Neural progenitor cell (in vitro differentiated cells): Measurements from ENCODE around the gene ARMH3. TPM values are rescaled to one million over a fixed set of nuclear protein-coding genes. Genes with fewer than 3 reads are reported as not detected.

Experiments used
- DNase-seq: peaks from one replicate; pipeline ENCODE4 v3.0.0-alpha.2; 2016; ENCODE audit warnings: low spot score
- H2AFZ ChIP-seq: fragments of 200-600 bp; sonication (generic); replicated peaks from 2 replicates; pipeline ENCODE4 v1.6.1; 2016; ENCODE audit warnings: antibody characterized with exemption
- H3F3A ChIP-seq: fragments of 200-600 bp; sonication (generic); 2 replicates; pipeline ENCODE4 v1.6.1; 2016; ENCODE audit warnings: antibody characterized with exemption, low read depth
- H3K27ac ChIP-seq: fragments of 200-600 bp; sonication (generic); 2 replicates; pipeline ENCODE4 v1.5.1; 2016; ENCODE audit warnings: mild to moderate bottlenecking
- H3K27me3 ChIP-seq: fragments of 200-600 bp; sonication (generic); 2 replicates; pipeline ENCODE4 v1.6.1; 2016; ENCODE audit warnings: mild to moderate bottlenecking, moderate library complexity
- H3K36me3 ChIP-seq: fragments of 200-600 bp; sonication (generic); 2 replicates; pipeline ENCODE4 v1.5.1; 2016
- H3K4me1 ChIP-seq: fragments of 200-600 bp; sonication (generic); 2 replicates; pipeline ENCODE4 v1.6.1; 2016; ENCODE audit warnings: mixed run types
- H3K4me2 ChIP-seq: fragments of 200-600 bp; sonication (generic); 2 replicates; pipeline ENCODE4 v1.6.1; 2016
- H3K4me3 ChIP-seq: fragments of 200-600 bp; sonication (generic); 2 replicates; pipeline ENCODE4 v1.5.1; 2016
- H3K79me2 ChIP-seq: fragments of 200-600 bp; sonication (generic); 2 replicates; pipeline ENCODE4 v1.6.1; 2016; ENCODE audit warnings: low read depth
- H3K9ac ChIP-seq: fragments of 200-600 bp; sonication (generic); 2 replicates; pipeline ENCODE4 v1.6.1; 2016
- H3K9me3 ChIP-seq: fragments of 200-600 bp; sonication (generic); 2 replicates; pipeline ENCODE4 v1.5.1; 2016; ENCODE audit warnings: low read depth
- H4K20me1 ChIP-seq: fragments of 200-600 bp; sonication (generic); 2 replicates; pipeline ENCODE4 v1.6.1; 2016; ENCODE audit warnings: low read depth
- H3K27ac Mint-ChIP-seq: 3 replicates; pipeline ENCODE4 v1.8.0; 2021; ENCODE audit warnings: mixed read lengths
- H3K27me3 Mint-ChIP-seq: 2 replicates; pipeline ENCODE4 v1.8.0; 2022; ENCODE audit warnings: low read depth, mild to moderate bottlenecking, inconsistent platforms, moderate library complexity, mixed read lengths; ENCODE audit not compliant: insufficient read depth
- H3K36me3 Mint-ChIP-seq: 3 replicates; pipeline ENCODE4 v1.8.0; 2021; ENCODE audit warnings: mixed read lengths
- H3K4me1 Mint-ChIP-seq: 3 replicates; pipeline ENCODE4 v1.8.0; 2021; ENCODE audit warnings: mixed read lengths
- H3K4me3 Mint-ChIP-seq: 3 replicates; pipeline ENCODE4 v1.8.0; 2021; ENCODE audit warnings: mild to moderate bottlenecking, moderate library complexity, mixed read lengths
- H3K9me3 Mint-ChIP-seq: 3 replicates; pipeline ENCODE4 v1.8.0; 2020; ENCODE audit warnings: mixed read lengths
- CTCF ChIP-seq: fragments of 200-600 bp; sonication (generic); IDR thresholded peaks from 2 replicates; pipeline ENCODE4 v1.5.1; 2017; ENCODE audit warnings: antibody characterized with exemption, mild to moderate bottlenecking
- EZH2 ChIP-seq: fragments of 200-600 bp; sonication (generic); IDR thresholded peaks from 2 replicates; pipeline ENCODE4 v1.6.1; 2017; ENCODE audit warnings: antibody characterized with exemption, mild to moderate bottlenecking, moderate library complexity
- EZH2phosphoT487 ChIP-seq: fragments of 200-600 bp; sonication (generic); IDR thresholded peaks from 2 replicates; pipeline ENCODE4 v1.6.1; 2017; ENCODE audit warnings: antibody characterized with exemption
- total RNA-seq: library from RNA; depleted of rRNA; stranded (reverse); fragments of >200 nt; gene quantifications from 2 replicates; pipeline ENCODE4 v1.2.3, GENCODE V29; 2015; ENCODE audit warnings: low replicate concordance

The ARMH3 gene
- total RNA-seq, 1 donor from 2014 or later = 14.5 TPM

GRCh38 chr10:101922846-101923245 lies 133.1 kb downstream of the ARMH3 start:
- no peaks in the 10 kb centered on the region for H3K36me3 ChIP-seq
- peaks cover 3% of the 10 kb centered on the region for H3F3A ChIP-seq
- no peaks in the 10 kb centered on the region for H3K36me3 Mint-ChIP-seq
- no peak overlapping the region for H3K27ac ChIP-seq
- no peaks in the 10 kb centered on the region for H3K79me2 ChIP-seq
- H3K27ac Mint-ChIP-seq = no peak overlapping the region
- DNase-seq = no peak
- H3K27me3 ChIP-seq = no peaks in the 10 kb centered on the region
- H3K4me1 Mint-ChIP-seq = peaks cover 6% of the 10 kb centered on the region
- H3K9me3 Mint-ChIP-seq = no peaks in the 10 kb centered on the region
- no peak overlapping the region for H3K4me3 ChIP-seq
- H3K4me1 ChIP-seq = peaks cover 18% of the 10 kb centered on the region
- TF ChIP-seq CTCF = no peak
- TF ChIP-seq EZH2 = no peak
- no peak for TF ChIP-seq EZH2phosphoT487
- H3K4me3 Mint-ChIP-seq = no peak overlapping the region
- H4K20me1 ChIP-seq = no peaks in the 10 kb centered on the region
- no peak overlapping the region for H3K9ac ChIP-seq
- no peak overlapping the region for H3K4me2 ChIP-seq
- H2AFZ ChIP-seq = no peak overlapping the region
- no peaks in the 10 kb centered on the region for H3K27me3 Mint-ChIP-seq
- H3K9me3 ChIP-seq = no peaks in the 10 kb centered on the region

GRCh38 chr10:101920546-101920945 lies 135.4 kb downstream of the ARMH3 start:
- Mint-ChIP-seq H3K36me3 (no peaks in the 10 kb centered on the region), H3K4me1 (peaks cover 6% of the 10 kb centered on the region), H3K27ac (no peak overlapping the region), H3K9me3 (no peaks in the 10 kb centered on the region), H3K27me3 (no peaks in the 10 kb centered on the region), H3K4me3 (no peak overlapping the region)
- H3K9ac ChIP-seq = no peak overlapping the region
- H3K36me3 ChIP-seq = no peaks in the 10 kb centered on the region
- no peaks in the 10 kb centered on the region for H3K79me2 ChIP-seq
- H3F3A ChIP-seq = peaks cover 3% of the 10 kb centered on the region
- H4K20me1 ChIP-seq = no peaks in the 10 kb centered on the region
- H3K27me3 ChIP-seq = no peaks in the 10 kb centered on the region
- DNase-seq = no peak
- H3K4me3 ChIP-seq = no peak overlapping the region
- TF ChIP-seq EZH2phosphoT487 (no peak), CTCF (no peak), EZH2 (no peak)
- no peak overlapping the region for H3K27ac ChIP-seq
- no peaks in the 10 kb centered on the region for H3K9me3 ChIP-seq
- no peak overlapping the region for H2AFZ ChIP-seq
- no peak overlapping the region for H3K4me2 ChIP-seq
- H3K4me1 ChIP-seq = peaks cover 18% of the 10 kb centered on the region

GRCh38 chr10:101919026-101919770 lies 136.8 kb downstream of the ARMH3 start:
- H3K4me1 Mint-ChIP-seq = peaks cover 6% of the 10 kb centered on the region

More at GRCh38 chr10:101919026-101919770, 136.8 kb downstream of the ARMH3 start:
- peak; percentile 15 for DNase-seq
- TF ChIP-seq EZH2 (no peak), EZH2phosphoT487 (no peak), CTCF (no peak)
- peak overlapping the region; percentile 17 for H3K27ac ChIP-seq
- H3K4me1 ChIP-seq = peaks cover 18% of the 10 kb centered on the region
- no peaks in the 10 kb centered on the region for H3K36me3 ChIP-seq
- H3K4me3 ChIP-seq = no peak overlapping the region
- peaks cover 3% of the 10 kb centered on the region for H3F3A ChIP-seq
- no peaks in the 10 kb centered on the region for H4K20me1 ChIP-seq
- no peaks in the 10 kb centered on the region for H3K36me3 Mint-ChIP-seq
- no peaks in the 10 kb centered on the region for H3K27me3 ChIP-seq
- H3K9ac ChIP-seq = no peak overlapping the region
- H3K4me3 Mint-ChIP-seq = no peak overlapping the region
- H3K9me3 ChIP-seq = no peaks in the 10 kb centered on the region
- no peaks in the 10 kb centered on the region for H3K9me3 Mint-ChIP-seq
- H3K79me2 ChIP-seq = no peaks in the 10 kb centered on the region
- H3K27me3 Mint-ChIP-seq = no peaks in the 10 kb centered on the region
- H2AFZ ChIP-seq = no peak overlapping the region
- H3K27ac Mint-ChIP-seq = no peak overlapping the region
- peak overlapping the region; percentile 43 for H3K4me2 ChIP-seq
